ENCODE data around the gene LBH. TPM values are rescaled to one million over a fixed set of nuclear protein-coding genes. Genes with fewer than 3 reads are reported as not detected.

The LBH gene
- polyA plus RNA-seq, 3 donors: 0.41 to 0.76 (median 0.42) TPM

DNA sequence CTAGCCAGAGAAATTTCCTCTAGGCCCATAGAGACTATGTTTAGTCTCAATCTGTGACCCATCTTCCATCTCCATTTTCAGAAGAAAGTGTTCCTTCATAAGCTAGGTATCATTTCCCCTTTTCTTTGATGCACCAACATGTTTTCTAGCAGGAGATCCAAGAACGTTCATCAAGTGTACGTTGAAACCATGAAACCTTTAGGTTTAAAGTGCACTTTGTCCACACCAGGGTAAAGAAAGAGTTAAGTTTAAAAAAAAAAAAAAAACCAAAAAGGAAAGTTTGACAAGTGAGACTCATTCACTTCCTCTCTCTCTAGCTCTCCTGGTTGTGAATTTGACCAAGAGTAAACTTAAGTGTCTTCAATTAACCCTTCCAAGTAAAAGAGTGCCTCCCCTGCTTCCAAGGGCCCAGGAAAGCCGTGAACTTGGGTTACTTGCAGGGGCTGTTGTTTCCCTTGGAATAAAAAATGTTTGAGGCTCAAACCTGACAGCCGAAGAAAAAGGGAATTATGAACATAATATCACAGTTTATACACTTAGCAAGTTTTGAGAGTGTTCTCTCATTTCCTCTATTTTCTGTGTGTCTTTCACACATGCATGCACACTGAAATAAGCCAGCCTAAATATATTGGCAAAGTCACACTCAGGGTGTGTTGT is 56.7 kb downstream of the LBH start:
- H3K27ac Mint-ChIP-seq: peak overlapping the region; percentile 0 to 62 (median 21)

DNA sequence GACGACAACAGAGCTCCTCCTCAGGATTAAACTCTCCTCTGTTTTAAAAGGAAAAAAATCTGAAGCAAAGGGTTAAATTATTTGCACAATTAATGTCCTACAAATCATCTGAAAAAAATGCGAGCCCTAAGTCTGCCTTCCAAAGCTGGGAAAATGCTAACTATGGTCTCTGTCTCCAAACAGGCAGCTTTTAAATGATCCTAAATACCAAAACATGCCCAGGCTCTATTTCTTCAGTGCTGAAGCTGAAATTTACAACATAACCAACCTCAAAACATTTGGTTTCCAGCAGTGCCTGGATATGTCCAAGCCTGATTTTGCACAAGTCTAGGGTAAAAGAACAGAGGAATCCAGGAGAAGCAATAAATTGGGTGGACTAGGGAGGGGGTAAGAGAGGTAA is 57.2 kb downstream of the LBH start:
- intact Hi-C loops (cut with micrococcal nuclease): no loop called here
- TF ChIP-seq, protein P1, sequence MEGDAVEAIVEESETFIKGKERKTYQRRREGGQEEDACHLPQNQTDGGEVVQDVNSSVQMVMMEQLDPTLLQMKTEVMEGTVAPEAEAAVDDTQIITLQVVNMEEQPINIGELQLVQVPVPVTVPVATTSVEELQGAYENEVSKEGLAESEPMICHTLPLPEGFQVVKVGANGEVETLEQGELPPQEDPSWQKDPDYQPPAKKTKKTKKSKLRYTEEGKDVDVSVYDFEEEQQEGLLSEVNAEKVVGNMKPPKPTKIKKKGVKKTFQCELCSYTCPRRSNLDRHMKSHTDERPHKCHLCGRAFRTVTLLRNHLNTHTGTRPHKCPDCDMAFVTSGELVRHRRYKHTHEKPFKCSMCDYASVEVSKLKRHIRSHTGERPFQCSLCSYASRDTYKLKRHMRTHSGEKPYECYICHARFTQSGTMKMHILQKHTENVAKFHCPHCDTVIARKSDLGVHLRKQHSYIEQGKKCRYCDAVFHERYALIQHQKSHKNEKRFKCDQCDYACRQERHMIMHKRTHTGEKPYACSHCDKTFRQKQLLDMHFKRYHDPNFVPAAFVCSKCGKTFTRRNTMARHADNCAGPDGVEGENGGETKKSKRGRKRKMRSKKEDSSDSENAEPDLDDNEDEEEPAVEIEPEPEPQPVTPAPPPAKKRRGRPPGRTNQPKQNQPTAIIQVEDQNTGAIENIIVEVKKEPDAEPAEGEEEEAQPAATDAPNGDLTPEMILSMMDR (IDR thresholded peaks at IDR 0.05): no peak
- no CpG with 5 or more reads among the region's 2 CpGs for WGBS (ENCODE audit: insufficient coverage)
- peaks cover 30 to 50% (median 36%) of the 10 kb centered on the region in 3 donors for H3K27me3 Mint-ChIP-seq (ENCODE audit: low read depth in 3 of 3)
- no peak overlapping the region for H2AFZ ChIP-seq (ENCODE audit: insufficient read depth, low read depth, low read length, poor library complexity, severe bottlenecking)
- H3K9me3 ChIP-seq (replicated peaks in 1 of 2; ENCODE audit: control insufficient read depth in 1 of 2, insufficient read depth in 1 of 2, low read length in 2 of 2): no peaks in the 10 kb centered on the region
- peaks cover 0 to 2% (median 0%) of the 10 kb centered on the region in 7 donors for H3K9me3 Mint-ChIP-seq
- H3K4me3 ChIP-seq (replicated peaks in 1 of 3; ENCODE audit: low read depth in 2 of 3, low read length in 3 of 3): no peak overlapping the region
- H3K36me3 ChIP-seq (replicated peaks in 1 of 2; ENCODE audit: control insufficient read depth in 1 of 2, insufficient read depth in 2 of 2, low read length in 2 of 2): no peaks in the 10 kb centered on the region
- H3K36me3 Mint-ChIP-seq: no peaks in the 10 kb centered on the region
- H3K27ac ChIP-seq (ENCODE audit: low read depth in 1 of 2, low read length in 2 of 2): no peak overlapping the region
- H4K20me1 ChIP-seq (ENCODE audit: insufficient read depth, low read length): no peaks in the 10 kb centered on the region
- no peak overlapping the region for H3K9ac ChIP-seq (ENCODE audit: insufficient read depth, low read length, poor library complexity, severe bottlenecking)
- H3K27me3 ChIP-seq (ENCODE audit: control insufficient read depth in 2 of 2, insufficient read depth in 2 of 2, low read length in 2 of 2): peaks cover 12 to 29% of the 10 kb centered on the region in 2 donors
- no peaks in the 10 kb centered on the region for H3K79me2 ChIP-seq (ENCODE audit: insufficient read depth, low read length)
- peaks cover 31% of the 10 kb centered on the region for H3K4me1 Mint-ChIP-seq
- H3K4me3 Mint-ChIP-seq: no peak overlapping the region
- no peak overlapping the region for H3K4me2 ChIP-seq (replicated peaks; ENCODE audit: extremely low read depth, low read length, poor library complexity, severe bottlenecking)
- peaks cover 25 to 27% of the 10 kb centered on the region in 2 donors for H3K4me1 ChIP-seq (ENCODE audit: control insufficient read depth in 1 of 2, insufficient read depth in 2 of 2, low read length in 2 of 2)
- DNase-seq: no peak
- H3K27ac Mint-ChIP-seq: no peak overlapping the region

More for the DNA sequence above, 56.7 kb downstream of the LBH start:
- TF ChIP-seq, protein P1 (IDR thresholded peaks at IDR 0.05): no peak
- peaks cover 0 to 2% (median 0%) of the 10 kb centered on the region in 7 donors for H3K9me3 Mint-ChIP-seq
- intact Hi-C loops (cut with micrococcal nuclease): no loop called here
- H3K27ac ChIP-seq (ENCODE audit: low read depth in 1 of 2, low read length in 2 of 2): no peak overlapping the region
- peaks cover 14 to 31% of the 10 kb centered on the region in 2 donors for H3K27me3 ChIP-seq (ENCODE audit: control insufficient read depth in 2 of 2, insufficient read depth in 2 of 2, low read length in 2 of 2)
- H4K20me1 ChIP-seq (ENCODE audit: insufficient read depth, low read length): no peaks in the 10 kb centered on the region
- no peaks in the 10 kb centered on the region for H3K36me3 ChIP-seq (replicated peaks in 1 of 2; ENCODE audit: control insufficient read depth in 1 of 2, insufficient read depth in 2 of 2, low read length in 2 of 2)
- no peak overlapping the region for H2AFZ ChIP-seq (ENCODE audit: insufficient read depth, low read depth, low read length, poor library complexity, severe bottlenecking)
- H3K36me3 Mint-ChIP-seq: no peaks in the 10 kb centered on the region
- peaks cover 28% of the 10 kb centered on the region for H3K4me1 Mint-ChIP-seq
- no peak for DNase-seq
- peak overlapping the region; percentile 47 for H3K4me2 ChIP-seq (replicated peaks; ENCODE audit: extremely low read depth, low read length, poor library complexity, severe bottlenecking)
- H3K4me3 ChIP-seq (replicated peaks in 1 of 3; ENCODE audit: low read depth in 2 of 3, low read length in 3 of 3): peak overlapping the region in 1 of 3 experiments; percentile 37
- H3K9ac ChIP-seq (ENCODE audit: insufficient read depth, low read length, poor library complexity, severe bottlenecking): no peak overlapping the region
- H3K79me2 ChIP-seq (ENCODE audit: insufficient read depth, low read length): no peaks in the 10 kb centered on the region
- H3K27me3 Mint-ChIP-seq (ENCODE audit: low read depth in 3 of 3): peaks cover 30 to 53% (median 41%) of the 10 kb centered on the region in 3 donors
- H3K9me3 ChIP-seq (replicated peaks in 1 of 2; ENCODE audit: control insufficient read depth in 1 of 2, insufficient read depth in 1 of 2, low read length in 2 of 2): no peaks in the 10 kb centered on the region
- WGBS (ENCODE audit: insufficient coverage): no CpG with 5 or more reads among the region's 4 CpGs
- peak overlapping the region in 1 of 2 donors; percentile 28 for H3K4me3 Mint-ChIP-seq
- H3K4me1 ChIP-seq (ENCODE audit: control insufficient read depth in 1 of 2, insufficient read depth in 2 of 2, low read length in 2 of 2): peaks cover 20 to 22% of the 10 kb centered on the region in 2 donors

Data from CD14-positive monocyte (primary cell).